Testis (tissue), 2 donors: ENCODE measurements around the gene ART4.

Source experiments
- POLR2A ChIP-seq: fragments of 450-650 bp; IDR thresholded peaks from one replicate; pipeline ENCODE4 v1.6.1; 2017; ENCODE audit warnings: antibody characterized with exemption, mild to moderate bottlenecking, moderate library complexity
- TF ChIP-seq, protein P1 (sequence below), 3 experiments: fragments of 450-650 bp in 2 of 3; fragments of 200-600 bp in 1 of 3; sonication (generic) in 1 of 3; IDR thresholded peaks; one replicate each; pipeline ENCODE4 v1.5.1; 2016 to 2019; ENCODE audit warnings: antibody characterized with exemption in 3 of 3, mild to moderate bottlenecking in 2 of 3, moderate library complexity in 1 of 3

GRCh38 chr12:14840616-14841015 is 2.7 kb downstream of the ART4 start:
- TF ChIP-seq, protein P1, sequence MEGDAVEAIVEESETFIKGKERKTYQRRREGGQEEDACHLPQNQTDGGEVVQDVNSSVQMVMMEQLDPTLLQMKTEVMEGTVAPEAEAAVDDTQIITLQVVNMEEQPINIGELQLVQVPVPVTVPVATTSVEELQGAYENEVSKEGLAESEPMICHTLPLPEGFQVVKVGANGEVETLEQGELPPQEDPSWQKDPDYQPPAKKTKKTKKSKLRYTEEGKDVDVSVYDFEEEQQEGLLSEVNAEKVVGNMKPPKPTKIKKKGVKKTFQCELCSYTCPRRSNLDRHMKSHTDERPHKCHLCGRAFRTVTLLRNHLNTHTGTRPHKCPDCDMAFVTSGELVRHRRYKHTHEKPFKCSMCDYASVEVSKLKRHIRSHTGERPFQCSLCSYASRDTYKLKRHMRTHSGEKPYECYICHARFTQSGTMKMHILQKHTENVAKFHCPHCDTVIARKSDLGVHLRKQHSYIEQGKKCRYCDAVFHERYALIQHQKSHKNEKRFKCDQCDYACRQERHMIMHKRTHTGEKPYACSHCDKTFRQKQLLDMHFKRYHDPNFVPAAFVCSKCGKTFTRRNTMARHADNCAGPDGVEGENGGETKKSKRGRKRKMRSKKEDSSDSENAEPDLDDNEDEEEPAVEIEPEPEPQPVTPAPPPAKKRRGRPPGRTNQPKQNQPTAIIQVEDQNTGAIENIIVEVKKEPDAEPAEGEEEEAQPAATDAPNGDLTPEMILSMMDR (IDR thresholded peaks at IDR 0.05): no peak
- TF ChIP-seq POLR2A: no peak
